GM18499 (cell line): ENCODE results near the gene NOL4.
"Not testable (repeated sequence)": the region's sequence is repeated elsewhere in the genome, so short reads cannot be mapped to it uniquely, and the experiment has no call there.

Experiments used
- ATAC-seq: cut with Tn5 transposase; IDR thresholded peaks from one replicate; pipeline ENCODE4 v1.9.1; 2021; ENCODE audit warnings: moderate number of reproducible peaks; ENCODE audit not compliant: insufficient read depth, unreplicated experiment

The NOL4 gene

GRCh38 chr18:34224423-34225217 lies at the start of gene NOL4:
Gene NOL4, minus strand, starts transcription at chr18:34224913. Its CDS starts 1,660 bp downstream, at chr18:34223253.
- ATAC-seq = no peak

GRCh38 chr18:34266029-34266428 lies 41.3 kb upstream of the NOL4 start:
- not testable (repeated sequence) for ATAC-seq

GRCh38 chr18:34261865-34262780 lies 37.4 kb upstream of the NOL4 start:
- no peak for ATAC-seq

DNA sequence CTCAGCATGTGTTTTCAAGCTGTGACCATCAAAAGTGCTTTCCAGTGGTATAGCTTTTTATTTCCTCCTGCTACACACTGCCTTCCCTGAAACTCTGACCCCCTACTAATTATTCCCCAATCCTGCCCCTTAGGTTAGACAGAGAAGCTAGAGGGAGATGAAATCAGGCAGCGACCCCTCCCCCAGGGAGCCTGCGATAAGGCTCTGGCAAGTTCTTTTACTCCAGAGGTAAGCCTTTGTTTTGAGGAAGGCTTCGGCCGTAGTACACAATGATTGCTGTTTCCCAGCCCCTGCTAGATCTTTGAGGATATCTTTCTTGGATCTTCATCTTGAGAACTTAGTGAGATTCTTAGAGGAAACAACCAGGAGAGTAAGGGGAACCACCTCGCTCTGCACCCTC lies 33.5 kb upstream of the NOL4 start:
- no peak for ATAC-seq

- no peak for ATAC-seq
These were observed 27.2 kb upstream of the NOL4 start for GRCh38 chr18:34251919-34252318.

- no peak for ATAC-seq
These were observed 24.0 kb upstream of the NOL4 start for GRCh38 chr18:34248727-34249126.

DNA sequence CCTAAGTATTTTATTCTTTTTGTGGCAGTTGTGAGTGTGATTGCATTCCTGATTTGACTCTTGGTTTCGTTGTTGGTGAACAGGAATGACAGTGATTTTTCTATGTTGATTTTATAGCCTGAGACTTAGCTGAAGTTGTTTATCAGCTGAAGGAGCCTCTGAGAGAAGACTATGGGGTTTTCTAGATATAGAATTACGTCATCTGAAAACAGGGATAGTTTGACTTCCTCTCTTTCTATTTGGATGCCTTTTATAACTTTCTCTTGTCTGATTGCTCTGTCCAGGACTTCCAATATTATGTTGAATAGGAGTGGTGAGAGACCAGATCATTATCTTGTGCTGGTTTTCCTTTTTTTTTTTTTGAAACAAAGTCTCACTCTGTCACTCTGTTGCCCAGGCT lies 18.0 kb upstream of the NOL4 start:
- ATAC-seq = no peak

GRCh38 chr18:34233781-34234388 lies 9.2 kb upstream of the NOL4 start:
- ATAC-seq = not testable (repeated sequence)

DNA sequence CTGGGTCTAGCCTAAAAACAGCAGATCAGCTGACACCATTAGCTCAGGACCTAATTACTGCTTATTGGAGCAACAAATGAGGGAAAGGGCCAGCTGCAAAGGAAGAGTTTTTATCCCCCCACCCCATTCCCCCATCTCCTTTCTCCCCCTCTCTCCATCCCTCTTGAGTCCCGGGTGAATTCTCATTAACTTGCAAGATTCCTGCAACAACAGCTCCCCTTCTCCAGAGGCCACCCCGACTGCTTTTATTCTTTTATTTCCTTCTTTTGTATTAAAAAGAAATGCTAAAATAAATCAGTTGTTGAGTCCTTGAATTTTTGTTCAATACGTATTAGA lies 473 bp upstream of the NOL4 start:
- no peak for ATAC-seq

- ATAC-seq = no peak
These were observed 755 bp downstream of the NOL4 start for GRCh38 chr18:34223893-34224422.

DNA sequence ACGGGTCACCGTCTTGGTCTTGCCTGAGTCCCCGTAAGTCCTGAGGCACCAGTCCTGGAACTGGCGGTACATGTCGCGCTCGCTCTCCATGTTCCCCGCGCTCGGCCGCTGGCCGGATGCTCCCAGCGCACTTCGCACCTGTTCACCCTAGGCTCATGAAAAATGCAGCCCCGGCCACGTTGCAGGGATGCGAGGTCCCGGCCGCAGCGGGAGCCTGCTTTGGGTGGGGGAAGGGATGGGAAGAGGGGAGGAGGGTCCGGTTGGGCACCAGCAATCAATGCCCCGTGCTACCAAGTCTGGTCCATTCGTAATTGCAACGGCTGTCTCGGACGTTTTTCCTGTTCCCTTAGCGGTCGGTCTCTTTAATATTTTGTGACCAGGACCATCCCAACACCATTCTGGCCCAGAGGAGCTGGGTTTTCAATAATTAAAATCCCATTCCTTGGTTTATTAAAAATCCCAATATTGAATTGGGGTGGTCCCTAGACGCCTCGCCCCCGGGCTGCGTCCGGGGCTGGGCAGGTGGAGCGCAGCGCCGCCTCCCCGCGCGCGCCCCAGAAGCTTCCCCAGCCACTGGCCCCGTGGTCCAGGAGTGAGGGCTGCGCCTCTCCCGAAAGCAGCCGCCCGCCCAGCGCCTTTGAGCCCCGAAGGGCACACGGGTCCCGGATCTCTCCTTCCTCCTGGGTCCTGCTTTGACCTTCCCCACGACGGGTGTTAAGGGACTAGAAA lies 1.4 kb downstream of the NOL4 start:
- ATAC-seq = no peak

GRCh38 chr18:34222307-34223163 lies 2.2 kb downstream of the NOL4 start:
- no peak for ATAC-seq

DNA sequence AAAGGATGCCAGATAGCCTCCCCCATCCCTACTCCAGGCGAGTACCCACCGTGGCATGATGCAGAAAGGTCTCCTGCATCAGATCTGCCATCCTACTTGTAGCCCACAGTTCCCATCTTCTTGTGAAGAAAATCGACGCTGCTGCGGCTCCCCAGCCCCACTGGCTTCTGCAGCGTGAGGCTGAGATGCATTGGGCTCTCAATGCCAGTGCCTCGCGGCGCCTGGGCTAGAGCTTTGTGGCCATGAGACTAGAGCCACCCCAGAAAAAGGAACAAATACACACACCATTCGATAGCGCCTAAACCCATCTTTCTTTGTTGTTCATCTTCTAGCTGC lies 2.8 kb downstream of the NOL4 start:
- no peak for ATAC-seq

GRCh38 chr18:34220081-34220815 lies 4.5 kb downstream of the NOL4 start:
- no peak for ATAC-seq

DNA sequence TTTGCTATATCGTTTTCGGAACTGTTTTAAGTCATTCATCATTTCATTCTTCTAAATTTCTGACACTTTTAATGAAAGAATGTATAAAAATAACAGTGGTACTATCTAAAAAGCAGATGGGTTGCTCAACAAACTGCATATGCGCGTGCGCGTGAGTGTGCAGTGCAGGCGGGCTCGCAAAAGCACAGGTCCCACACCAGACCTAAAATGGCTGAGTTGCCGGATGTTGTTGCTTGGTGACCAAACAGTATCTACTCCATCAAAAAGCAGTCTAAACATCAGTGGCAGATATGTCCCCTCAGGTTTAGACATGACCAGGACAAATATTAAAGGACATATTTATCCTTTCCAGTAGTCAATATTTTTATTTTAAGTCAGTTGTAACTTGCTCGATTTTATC lies 5.1 kb downstream of the NOL4 start:
- no peak for ATAC-seq

- no peak for ATAC-seq
These were observed 12.2 kb downstream of the NOL4 start for GRCh38 chr18:34212511-34212910.

DNA sequence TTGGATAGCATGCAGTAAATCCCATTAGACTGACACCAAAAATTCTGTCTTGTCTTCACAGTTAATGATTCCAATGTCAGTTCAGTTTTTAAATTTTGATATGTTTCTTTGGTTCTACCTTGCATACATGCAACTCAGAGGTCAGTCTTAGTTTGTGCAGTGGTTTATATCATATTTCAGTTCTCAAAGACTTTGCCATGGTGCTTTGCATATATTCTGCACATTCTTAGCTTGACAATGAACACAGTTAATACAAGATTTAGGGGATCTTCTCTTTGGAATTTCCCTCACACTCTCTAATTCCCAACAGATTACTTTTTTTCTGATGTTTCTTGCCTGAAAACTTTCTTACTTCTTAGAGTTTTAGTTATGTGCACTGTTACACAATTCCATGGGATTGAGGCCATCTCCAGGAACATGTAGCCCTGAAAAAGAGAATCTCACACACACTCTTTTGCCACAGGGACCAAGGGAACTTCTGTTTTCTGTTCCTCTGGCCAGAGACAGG lies 17.3 kb downstream of the NOL4 start:
- ATAC-seq = no peak

DNA sequence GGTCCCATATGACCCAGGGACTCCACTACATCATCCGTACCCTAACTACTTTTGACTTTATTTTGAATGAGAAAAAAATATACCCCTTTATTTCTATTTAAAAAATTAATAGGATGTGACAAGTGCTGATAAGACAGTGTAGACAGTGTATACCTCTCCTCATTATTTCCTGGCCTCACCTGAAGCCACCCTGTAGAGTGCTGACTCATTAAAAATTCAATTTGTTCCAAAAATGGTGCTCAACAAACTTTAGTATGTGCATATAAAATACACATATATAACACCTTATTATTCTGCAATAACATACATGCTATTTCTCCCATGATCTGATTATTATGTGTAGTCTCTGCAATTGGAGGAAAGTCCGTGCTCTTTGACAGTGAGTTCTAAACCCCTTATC lies 20.8 kb downstream of the NOL4 start:
- no peak for ATAC-seq

GRCh38 chr18:34196256-34196655 lies 28.5 kb downstream of the NOL4 start:
- no peak for ATAC-seq
